ENCODE data around the gene MMEL1.
"Not testable (repeated sequence)": the region's sequence is repeated elsewhere in the genome, so short reads cannot be mapped to it uniquely, and the experiment has no call there.

MMEL1 gene

DNA sequence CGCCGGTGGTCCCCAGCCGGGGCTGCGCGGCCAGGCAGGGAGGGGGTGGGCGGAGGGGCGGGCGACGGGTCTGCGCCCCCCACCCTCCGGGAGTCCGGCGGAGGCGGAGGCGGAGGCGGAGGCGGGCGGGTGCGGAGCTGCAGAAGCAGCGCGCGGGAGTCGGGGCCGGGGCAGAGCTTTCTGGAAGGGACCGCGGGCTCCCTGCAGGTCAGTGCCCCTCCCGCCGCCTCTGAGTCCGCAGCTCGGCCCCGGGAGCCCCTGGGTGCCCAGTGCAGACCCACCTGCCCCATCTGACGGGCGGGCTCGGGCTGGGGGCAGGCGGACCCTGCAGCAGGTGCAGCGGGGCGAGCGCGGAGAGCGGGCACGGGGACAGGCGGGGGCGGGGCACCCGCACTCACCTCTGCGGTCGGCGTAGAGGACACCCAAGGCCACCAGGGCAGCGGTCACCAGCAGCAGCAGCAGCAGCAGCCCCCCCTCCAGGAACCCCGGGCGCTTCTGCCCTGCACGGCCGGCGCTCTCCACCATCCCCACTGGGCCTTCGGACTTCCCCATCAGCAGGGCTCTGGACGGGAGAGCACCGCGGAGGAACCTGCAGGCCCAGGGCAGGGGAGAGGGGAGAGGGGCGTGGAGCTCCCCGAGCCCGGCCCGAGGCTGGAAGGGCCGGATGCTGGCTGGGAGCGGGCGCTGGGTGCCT, 3.7 kb downstream of the MMEL1 start:
- DNase-seq (ENCODE audit: low spot score) (no peak), FAIRE-seq (no peak)

DNA sequence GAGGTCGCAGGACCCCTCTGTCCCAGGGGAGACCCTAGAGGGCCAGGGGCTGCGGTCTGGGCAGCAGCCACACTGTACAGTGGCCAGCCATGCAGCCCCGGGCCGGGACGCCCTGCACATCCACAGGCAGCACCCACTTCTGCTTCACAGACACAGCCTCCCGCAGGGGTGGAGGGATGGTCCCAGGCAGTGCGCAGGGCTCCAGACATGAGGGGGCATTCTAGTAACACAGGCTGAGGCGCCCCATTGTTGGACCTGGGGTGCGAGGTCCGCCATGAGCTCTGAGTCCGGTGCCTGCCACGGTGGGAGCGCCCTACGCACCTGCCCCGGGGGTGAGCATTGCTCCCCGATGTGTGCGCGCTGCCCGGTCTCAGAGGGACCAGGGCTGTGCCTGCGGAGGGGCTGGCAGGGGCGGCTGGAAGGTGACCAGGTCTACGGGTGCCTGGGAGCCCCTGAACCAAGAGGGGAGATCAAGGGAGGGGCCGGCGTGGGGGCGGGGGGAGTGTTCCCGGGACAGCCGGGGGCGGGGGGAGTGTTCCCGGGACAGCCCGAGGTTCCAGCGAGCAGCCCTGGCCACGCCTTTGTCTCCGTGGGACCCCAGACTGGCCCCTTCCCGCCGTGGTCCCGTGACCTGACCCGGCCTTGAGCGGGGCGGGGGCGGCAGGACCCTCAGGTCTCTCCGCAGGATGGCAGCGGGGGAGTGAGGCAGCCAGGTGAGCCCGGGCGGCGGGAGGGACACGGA, 4.5 kb downstream of the MMEL1 start:
- FAIRE-seq (no peak), DNase-seq (ENCODE audit: low spot score) (no peak)

DNA sequence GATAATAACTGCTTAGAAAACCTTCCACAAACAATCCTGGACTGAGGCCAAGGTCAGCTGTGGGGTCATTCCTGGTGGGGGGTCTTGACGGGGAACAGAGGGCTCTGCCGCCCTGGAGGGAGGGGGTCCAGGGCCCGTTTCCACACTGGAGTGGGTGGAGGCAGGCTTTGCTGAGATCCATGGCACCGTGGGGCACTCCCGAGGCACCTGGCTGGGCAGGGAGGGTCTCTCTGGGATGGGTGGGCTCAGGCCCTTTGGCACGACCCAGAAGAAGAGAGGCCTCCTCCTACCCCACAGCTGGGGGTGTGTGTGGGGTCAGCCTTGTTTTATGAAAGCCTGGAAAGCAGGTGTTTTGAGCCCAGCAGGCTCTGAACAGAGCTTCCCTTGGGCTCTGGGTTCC, 5.1 kb downstream of the MMEL1 start:
- no peak for FAIRE-seq

DNA sequence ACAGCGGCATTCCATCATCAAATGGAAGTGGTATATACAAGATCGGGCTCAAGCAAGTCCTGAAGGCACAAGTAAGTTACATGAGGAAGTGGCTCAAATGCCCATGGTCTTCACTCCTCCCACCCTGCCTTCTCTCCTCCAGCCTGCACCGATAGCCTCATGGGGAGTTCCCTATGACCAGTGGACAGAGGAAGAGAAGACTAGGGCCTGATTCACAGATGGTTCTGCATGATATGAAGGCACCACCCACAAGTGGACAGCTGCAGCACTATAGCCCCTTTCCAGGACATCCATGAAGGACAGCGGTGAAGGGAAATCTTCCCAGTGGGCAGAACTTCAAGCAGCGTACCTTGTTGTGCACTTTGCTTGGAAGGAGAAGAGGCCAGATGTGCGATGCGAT, 7.1 kb downstream of the MMEL1 start:
- not testable (repeated sequence) for DNase-seq (ENCODE audit: low spot score); FAIRE-seq

More for the DNA sequence above, 5.1 kb downstream of the MMEL1 start:
- no peak for DNase-seq (ENCODE audit: low spot score)

DNA sequence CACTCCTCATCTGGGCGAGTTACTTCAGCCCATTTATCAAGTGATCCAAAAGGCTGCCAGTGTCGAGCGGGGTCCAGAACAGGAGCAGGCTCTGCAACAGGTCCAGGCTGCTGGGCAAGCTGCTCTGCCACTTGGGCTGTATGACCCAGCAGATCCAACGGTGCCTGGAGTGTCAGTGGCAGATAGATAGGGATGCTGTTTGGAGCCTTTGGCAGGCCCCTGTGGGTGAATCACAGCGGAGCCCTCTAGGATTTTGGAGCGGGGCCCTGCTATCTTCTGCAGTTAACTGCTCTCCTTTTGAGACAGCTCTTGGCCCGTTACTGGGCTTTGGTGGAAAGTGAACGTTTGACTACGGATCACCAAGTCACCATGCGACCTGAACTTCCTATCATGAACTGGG, 7.5 kb downstream of the MMEL1 start:
- FAIRE-seq (no peak), DNase-seq (ENCODE audit: low spot score) (no peak)

DNA sequence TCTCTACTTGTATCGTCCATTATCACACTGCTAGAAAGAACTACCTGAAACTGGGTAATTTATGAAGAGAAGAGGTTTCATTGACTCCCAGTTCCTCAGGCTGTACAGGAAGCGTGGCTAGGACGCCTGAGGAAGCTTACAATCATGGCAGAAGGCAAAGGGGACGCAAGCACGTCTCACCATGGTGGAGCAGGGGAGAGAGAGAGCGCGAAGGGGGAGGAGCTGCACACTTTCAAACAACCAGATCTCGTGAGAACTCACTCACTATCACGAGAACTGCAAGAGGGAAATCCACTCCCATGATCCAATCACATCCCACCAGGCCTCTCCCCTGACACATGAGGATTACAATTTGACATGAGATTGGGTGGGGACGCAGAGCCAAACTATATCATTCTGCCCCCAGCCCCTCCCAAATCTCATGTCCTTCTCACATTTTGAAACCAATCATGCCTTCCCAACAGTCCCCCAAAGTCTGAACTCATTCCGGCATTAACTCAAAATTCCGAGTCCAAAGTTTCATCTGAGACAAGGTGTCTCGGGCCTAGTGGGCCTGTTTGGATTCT, 8.0 kb downstream of the MMEL1 start:
- DNase-seq (ENCODE audit: low spot score), result no peak
- FAIRE-seq, result no peak

DNA sequence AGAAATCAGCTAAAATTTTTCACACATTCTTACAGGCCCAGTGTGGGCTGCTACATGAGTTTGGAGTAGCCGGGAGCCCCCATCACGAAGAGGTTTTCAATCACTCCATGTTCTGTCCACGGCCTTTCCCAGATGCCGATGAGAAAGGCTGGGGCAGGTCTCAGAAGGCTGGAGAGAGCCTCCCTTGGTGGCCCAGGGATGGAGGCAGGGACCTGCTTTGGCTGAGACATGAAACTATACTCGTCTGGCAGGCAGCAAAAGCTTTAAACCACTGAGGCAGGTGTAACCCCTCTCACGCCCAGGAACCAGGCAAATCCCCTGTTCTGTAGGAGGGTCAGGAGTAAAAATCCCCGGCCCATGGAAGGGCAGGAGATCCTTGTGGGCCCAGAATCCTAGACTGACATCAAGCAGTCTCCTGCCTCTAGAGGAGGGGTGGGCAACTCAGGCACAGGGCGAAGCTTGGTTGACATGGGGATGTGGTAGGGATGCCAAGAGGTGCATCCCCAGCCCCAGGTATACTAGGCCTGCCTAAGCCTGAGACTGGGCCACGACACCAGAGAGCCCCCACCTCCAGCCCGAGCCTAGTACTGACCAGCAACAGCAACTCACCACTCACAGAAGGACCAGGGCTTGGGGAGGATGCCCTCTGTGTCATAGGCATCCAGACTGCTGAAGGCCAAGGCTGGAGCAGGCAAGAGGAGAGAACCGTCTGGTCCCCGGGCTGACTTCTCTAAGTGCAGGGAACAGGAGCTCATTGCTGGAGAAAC, 9.1 kb downstream of the MMEL1 start:
- no peak for DNase-seq (ENCODE audit: low spot score)
- no peak for FAIRE-seq

DNA sequence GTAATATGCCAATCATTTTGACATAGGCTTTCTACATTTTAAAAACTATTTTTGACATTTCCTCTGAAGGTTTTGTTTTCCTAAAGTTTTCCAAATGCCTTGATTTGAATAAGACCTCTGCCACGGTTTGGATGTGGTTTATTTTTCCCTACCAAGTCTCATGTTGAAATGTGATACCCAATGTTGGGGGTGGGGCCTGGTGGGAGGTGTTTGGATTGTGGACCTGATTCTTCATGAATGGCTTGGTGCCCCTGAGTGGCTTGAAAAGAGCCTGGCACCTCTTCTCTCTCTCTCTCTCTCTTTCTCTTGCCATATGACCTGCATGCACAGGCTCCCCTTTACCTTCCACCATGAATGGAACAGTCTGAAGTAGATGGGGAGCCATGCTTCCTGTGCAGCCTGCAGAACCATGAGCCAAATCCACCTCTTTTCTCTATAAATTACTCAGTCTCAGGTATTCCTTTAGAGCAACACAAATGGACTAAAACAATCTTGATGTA, 14.8 kb downstream of the MMEL1 start:
- no peak for DNase-seq (ENCODE audit: low spot score)
- FAIRE-seq, result no peak

DNA sequence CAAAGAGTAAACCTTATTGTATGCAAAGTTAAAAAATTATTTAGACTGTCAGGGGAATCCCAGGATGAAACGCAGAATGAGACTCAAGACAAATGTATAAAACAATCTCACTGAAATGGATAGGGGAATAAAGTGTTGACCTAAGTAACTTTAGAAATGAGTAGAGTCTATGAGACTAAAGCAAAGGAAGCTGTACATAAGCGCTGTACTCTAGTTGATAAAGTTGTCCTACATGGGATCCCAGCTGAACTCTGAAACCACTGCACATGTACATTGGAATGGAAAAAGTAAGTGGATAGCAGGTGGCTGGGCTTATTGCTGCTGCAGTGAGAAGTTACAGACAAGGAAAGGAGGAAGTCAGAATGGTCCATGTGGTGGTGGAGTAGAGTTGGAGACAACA, 18.7 kb downstream of the MMEL1 start:
- DNase-seq (ENCODE audit: low spot score) (no peak), FAIRE-seq (no peak)

DNA sequence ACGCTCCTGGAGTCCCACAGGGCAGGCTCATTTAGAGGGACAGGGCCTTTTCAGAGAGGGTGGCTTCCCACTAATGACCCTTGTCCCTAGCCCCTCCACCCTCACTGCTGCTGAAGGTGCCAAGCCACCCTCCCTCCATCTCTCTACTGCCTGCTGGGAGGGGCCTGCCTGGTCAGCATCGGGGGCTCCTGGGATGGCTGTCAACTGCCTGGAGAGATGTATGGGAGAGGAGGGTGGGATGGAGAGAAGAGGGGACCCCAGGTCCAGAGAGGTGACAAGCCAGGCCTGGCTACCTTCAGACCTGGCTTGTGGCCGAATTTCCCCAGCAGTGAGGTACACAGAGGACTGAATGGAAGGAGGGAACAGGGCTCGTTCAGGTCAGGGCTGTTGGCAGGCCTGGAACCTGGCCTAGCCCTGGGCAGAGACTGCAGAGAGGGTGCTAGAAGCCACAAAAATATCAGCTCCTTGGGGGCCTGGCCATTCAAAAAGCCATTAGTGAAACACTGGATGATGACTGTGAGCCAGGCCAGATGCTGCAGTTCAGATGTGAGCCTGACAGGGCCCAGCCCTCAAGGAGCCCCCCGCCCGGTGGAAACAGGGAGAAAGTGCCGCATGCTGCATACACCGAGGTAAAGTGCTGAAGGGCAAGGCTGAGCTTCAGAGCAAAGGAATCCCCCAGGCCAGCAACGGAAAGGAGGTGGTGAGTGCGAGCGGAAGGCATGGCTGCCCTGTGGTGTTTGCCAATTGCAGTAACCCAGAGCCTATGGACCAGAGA, 20.0 kb downstream of the MMEL1 start:
- no peak for FAIRE-seq
- DNase-seq (ENCODE audit: low spot score), result no peak

DNA sequence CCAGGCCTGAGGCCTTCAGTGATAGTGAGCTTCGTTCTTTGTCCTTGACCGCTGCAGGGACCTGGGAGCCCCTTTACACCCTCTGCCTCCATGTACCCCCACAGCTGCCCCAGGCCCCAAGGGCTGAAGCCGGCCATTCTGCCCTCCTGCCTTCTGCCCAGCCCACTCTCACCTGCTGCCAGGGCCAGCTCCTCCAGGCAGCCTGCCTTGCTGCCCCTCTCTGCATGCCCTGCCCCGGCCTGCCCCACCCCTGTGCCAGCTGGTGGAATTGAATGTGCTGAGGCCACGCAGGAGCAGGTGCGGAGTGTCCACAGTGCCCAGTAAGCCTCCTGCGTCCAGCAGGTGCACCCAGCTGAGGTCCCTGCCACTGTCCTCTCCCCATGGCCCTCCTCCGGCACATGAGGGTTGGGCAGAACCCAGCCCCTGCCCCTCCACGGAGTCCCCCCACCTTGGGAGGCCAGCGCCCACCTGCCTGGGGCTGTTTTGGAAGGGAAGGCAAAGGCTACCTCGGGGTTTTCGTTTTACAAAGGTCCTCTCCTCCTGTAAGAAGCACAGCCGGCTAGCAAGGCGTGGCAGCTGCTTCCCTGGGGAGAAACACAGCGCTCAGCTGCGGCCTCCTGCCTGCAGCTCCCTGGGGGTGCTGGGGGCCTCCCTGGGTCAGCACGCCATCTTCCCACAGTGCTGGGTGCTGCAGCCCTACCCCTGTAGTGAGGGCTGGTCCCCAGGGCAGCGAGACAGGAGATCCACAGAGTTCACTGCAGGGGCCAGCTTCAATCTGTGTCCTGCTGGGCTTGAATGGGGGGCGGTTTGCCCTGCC, 21.0 kb downstream of the MMEL1 start:
- FAIRE-seq (no peak), DNase-seq (ENCODE audit: low spot score) (no peak)

DNA sequence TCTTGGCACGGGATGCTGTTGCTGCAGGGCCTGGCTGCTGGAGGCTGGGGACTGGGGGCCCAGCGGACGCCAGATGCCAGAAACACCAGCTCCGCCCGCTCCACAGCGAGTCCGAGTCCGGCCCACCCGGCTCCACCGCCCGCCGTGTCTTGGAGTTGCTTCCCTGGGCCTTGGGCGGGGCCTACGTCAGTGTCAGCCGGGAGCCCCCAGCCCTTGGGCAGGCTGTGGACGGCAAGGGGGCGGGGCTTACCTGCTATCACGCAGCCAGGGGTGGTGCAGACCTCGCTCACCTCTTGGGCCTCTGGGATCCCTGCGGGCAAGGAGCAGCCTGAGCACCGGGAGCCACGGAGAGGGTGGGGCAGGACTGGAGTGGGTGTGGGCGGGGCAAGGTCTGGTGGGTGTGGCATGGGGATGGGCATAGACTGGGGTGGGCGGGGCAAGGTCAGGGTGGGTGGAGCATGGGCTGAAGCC, 21.8 kb downstream of the MMEL1 start:
- FAIRE-seq, result no peak
- DNase-seq (ENCODE audit: low spot score), result no peak

DNA sequence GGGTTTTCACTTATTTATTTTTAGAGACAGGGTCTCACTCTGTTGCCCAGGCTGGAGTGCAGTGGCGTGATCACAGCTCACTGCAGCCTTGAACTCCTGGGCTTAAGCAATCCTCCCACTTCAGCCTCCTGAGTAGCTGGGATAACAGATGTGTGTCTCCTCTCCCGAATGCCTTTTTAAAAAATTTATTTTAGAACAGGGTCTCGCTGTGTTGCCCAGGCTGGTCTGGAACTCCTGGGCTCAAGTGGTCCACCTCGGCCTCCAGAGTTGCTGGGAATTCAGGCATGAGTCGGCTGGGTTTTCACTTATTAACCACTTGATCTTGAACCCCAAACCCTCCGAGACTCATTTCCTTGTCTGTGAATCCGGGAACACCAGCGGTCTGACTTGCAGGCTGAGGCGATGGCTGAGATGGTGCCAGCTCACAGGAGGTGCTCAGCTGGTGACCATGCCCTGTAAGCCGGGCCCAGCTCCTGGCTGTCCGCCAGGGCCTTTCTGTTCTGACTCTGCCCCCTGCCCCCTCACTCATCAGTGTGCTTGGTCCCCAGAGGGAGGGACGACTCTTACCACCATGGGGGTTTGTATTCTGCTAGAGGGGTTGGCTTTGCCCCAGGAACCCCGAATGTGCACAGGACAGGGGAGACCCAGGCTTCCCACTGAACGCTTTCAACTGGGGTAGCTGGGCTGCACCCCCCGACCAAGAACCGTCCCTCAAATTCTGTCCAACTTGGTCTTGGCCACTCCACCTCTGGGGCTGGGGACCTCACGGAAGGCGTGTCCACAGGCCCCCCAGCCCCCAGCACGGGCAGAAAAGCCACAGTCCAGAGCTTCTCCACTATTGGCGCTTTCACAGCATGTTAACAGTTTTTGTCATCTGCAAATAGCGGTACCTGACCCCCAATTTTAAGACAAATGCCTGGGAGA, 22.5 kb downstream of the MMEL1 start:
- FAIRE-seq (no peak), DNase-seq (ENCODE audit: low spot score) (no peak)

DNA sequence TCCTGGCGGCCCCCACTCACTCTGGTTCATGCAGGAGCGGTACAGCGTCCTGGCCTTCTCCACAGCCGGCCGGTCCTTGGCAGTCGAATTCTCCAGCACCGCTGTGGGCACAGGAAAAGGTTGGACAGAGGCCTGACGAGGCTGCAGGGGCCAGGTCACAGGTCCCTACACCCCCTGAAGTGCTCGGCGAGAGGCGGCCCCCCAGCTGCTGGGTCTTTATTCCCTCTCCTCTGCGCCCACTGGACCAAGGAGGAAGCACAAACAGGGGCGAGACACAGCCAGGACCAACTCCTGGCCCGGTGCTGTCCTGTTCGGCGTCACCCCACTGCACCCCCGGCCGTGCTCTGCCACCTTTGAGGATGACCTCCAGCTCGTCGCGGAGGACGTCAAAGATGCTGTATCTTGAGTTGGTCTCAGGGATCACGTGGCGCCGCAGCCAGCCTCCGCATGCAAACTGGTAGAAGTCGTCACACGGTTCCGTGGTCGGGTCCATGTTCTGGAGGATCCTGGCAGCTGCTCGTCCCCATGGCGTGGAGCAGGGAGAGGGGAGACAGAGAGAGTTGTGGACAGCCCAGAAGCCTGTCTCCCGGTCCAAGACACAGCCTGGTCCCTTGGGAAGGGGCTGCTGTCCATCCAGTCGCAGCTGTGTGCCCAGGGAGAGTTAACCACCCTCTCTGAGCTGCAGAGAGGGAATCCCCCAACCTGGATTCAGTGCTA, 23.3 kb downstream of the MMEL1 start:
- DNase-seq (ENCODE audit: low spot score) (no peak), FAIRE-seq (no peak)

DNA sequence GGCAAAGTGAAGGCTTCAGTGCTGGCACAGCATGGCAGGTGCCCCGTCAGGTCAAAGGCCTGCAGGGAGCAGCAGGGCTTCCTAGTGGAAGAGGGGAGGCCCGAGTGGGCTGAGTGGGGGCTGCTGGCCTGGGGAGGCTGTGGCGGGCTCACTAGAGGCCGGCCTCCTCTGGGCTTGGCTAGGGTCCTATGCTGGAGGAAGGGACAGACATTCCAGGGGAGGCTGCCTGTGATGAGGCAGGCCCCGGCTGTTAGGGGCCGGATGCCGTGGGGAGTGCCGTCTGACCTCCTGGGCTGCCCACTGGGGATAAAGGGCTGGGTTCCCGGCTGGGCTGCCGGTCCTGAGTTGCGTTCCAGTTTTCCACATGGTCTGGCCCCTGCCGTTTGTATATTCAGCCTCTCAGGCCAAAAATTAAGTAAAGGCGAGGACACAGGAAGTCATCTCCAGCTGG, 25.1 kb downstream of the MMEL1 start:
- FAIRE-seq, result no peak

DNA sequence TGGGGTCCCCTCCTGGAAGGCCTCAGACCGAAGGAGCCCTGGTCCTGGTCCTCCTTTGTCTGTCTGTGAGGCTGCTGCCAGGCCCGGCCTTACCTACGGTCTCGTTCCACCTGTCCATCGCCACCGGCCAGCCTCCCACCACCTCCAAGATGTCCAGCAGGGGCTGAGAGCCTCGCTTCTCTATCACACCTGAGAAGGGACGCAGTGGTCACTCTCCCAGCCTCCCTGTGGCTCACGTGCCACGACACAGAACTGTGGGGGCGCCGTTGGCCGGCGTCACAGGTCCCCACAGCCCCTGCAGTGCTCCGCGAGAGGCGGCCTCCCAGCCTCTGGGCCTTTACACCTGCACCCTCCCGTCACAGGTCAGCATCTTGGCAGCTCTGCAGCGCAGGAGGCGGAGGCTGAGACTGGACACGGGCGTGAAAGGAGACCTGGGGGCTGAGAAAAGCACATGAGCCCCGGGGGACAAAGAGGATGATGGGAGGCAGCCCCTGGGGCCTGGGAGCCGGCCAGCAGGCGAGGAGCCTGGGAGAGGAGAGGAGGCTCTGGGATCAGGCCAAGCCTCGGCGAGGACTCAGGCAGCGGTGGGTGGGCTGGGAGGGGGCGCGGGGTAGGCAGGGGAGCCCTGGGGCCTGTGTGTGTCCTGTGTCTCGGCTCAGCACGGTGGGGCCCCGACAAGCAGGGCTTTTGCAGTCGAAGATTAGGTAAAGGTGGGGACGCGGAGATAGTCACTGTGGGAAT, 25.8 kb downstream of the MMEL1 start:
- DNase-seq (ENCODE audit: low spot score) (no peak), FAIRE-seq (no peak)

More for the DNA sequence above, 25.1 kb downstream of the MMEL1 start:
- DNase-seq (ENCODE audit: low spot score), result no peak

DNA sequence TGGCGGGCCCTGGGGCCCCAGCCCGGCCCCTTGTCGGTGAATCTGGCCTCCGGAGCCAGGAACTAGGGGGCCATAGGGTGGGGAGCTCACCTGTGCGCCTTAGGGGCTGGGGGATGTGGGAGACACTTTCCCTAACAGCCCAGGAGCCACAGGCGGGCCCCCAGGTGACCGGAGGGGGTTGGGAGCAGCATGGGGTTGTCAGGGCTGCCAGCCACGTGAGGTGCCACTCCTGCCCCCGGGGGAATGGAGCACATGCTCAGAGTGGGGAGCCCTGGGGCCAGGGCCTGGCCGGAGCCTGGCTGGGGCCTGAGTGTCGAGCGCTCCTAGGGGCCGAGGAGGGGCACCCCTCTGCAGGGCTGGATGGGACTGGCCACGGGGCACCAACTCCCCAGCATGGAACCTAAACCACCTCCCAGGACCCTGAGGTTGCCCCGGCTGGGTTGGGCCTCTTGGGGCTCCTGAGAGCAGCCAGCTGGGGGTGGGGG, 26.4 kb downstream of the MMEL1 start:
- FAIRE-seq (no peak), DNase-seq (ENCODE audit: low spot score) (no peak)
